IMR-90 (cell line): ENCODE data around the gene CDHR2. TPM values are rescaled to one million over a fixed set of nuclear protein-coding genes. Genes with fewer than 3 reads are reported as not detected.

Experiments
- ATAC-seq: fragments of 200-7000 bp; cut with Tn5 transposase; 2 replicates; pipeline ENCODE4 v1.9.1; 2020; ENCODE audit warnings: low read depth, mild to moderate bottlenecking, moderate library complexity
- BruUV-seq: library from RNA; stranded (reverse); fragments of 400-500 nt; replicated peaks from 2 replicates; lab custom pipeline; 2021; lab: Mats Ljungman, UMichigan
- CTCF ChIA-PET: fragments of 300-600 bp; formaldehyde crosslinking; extraction: SDS; loops from one replicate; lab custom pipeline; 2021; ENCODE audit warnings: antibody characterized with exemption; lab: Yijun Ruan, JAX
- POLR2A ChIA-PET: fragments of 300-600 bp; sonication (Branson Sonifier 250); formaldehyde crosslinking; loops from one replicate; lab custom pipeline; 2022; ENCODE audit warnings: antibody characterized with exemption; ENCODE audit not compliant: unreplicated experiment; lab: Charles Lee
- DNase-seq: peaks from one replicate; pipeline ENCODE4 v3.0.0; 2013
- H2AFZ ChIP-seq: replicated peaks from 2 replicates; pipeline ENCODE3; 2013; ENCODE audit warnings: low read length, mild to moderate bottlenecking; ENCODE audit not compliant: poor library complexity
- H2AK5ac ChIP-seq: 2 replicates; pipeline ENCODE4 v1.6.1; 2013; ENCODE audit warnings: low read depth, low read length, inconsistent platforms
- H2AK9ac ChIP-seq: replicated peaks from 2 replicates; pipeline ENCODE3; 2013; ENCODE audit warnings: mild to moderate bottlenecking, low read depth, low read length, moderate library complexity; ENCODE audit not compliant: poor library complexity
- H2BK120ac ChIP-seq: 2 replicates; pipeline ENCODE4 v1.6.1; 2013; ENCODE audit warnings: low read depth, low read length, inconsistent platforms
- H2BK15ac ChIP-seq: 3 replicates; pipeline ENCODE4 v1.6.1; 2013; ENCODE audit warnings: low read depth, low read length, inconsistent platforms
- H2BK20ac ChIP-seq: 2 replicates; pipeline ENCODE4 v1.6.1; 2013; ENCODE audit warnings: low read depth, mild to moderate bottlenecking, inconsistent platforms, low read length, moderate library complexity
- H2BK5ac ChIP-seq: 2 replicates; pipeline ENCODE4 v1.6.1; 2013; ENCODE audit warnings: mild to moderate bottlenecking, low read depth, low read length, inconsistent platforms; ENCODE audit not compliant: poor library complexity, severe bottlenecking
- H3K14ac ChIP-seq: replicated peaks from 2 replicates; pipeline ENCODE4 v1.6.1; 2013; ENCODE audit warnings: low read depth, low read length, inconsistent platforms
- H3K18ac ChIP-seq: 2 replicates; pipeline ENCODE4 v1.6.1; 2013; ENCODE audit warnings: low read depth, low read length, control low read depth
- H3K23ac ChIP-seq: 2 replicates; pipeline ENCODE4 v1.6.1; 2013; ENCODE audit warnings: low read depth, low read length, inconsistent platforms
- H3K27ac ChIP-seq: 2 replicates; pipeline ENCODE4 v1.5.1; 2013; ENCODE audit warnings: mild to moderate bottlenecking, control low read depth, low read length; ENCODE audit not compliant: insufficient read depth
- H3K27me3 ChIP-seq: 2 replicates; pipeline ENCODE4 v1.6.1; 2013; ENCODE audit warnings: low read length; ENCODE audit not compliant: control insufficient read depth, insufficient read depth
- H3K36me3 ChIP-seq: 2 replicates; pipeline ENCODE4 v1.6.1; 2013; ENCODE audit warnings: low read length, mixed read lengths; ENCODE audit not compliant: control insufficient read depth, insufficient read depth
- H3K4ac ChIP-seq: 2 replicates; pipeline ENCODE4 v1.6.1; 2013; ENCODE audit warnings: low read depth, low read length, inconsistent platforms
- H3K4me1 ChIP-seq: 2 replicates; pipeline ENCODE4 v1.6.1; 2013; ENCODE audit warnings: low read length, mixed read lengths; ENCODE audit not compliant: control insufficient read depth, insufficient read depth
- H3K4me2 ChIP-seq: 2 replicates; pipeline ENCODE4 v1.6.1; 2013; ENCODE audit warnings: low read depth, mild to moderate bottlenecking, control low read depth, low read length, moderate library complexity
- H3K4me3 ChIP-seq: 2 replicates; pipeline ENCODE4 v1.5.1; 2013; ENCODE audit warnings: low read depth, mild to moderate bottlenecking, control low read depth, low read length, moderate library complexity; ENCODE audit not compliant: insufficient read depth
- H3K56ac ChIP-seq: 2 replicates; pipeline ENCODE4 v1.6.1; 2013; ENCODE audit warnings: low read length, inconsistent platforms; ENCODE audit not compliant: insufficient read depth; ENCODE audit errors: extremely low read depth
- H3K79me1 ChIP-seq, 2 experiments: 2 replicates each; pipeline ENCODE4 v1.6.1; 2013; ENCODE audit warnings: low read length in 2 of 2, inconsistent platforms in 1 of 2, low read depth in 1 of 2
- H3K9ac ChIP-seq: 2 replicates; pipeline ENCODE4 v1.6.1; 2013; ENCODE audit warnings: low read depth, low read length, control low read depth
- H3K9me1 ChIP-seq: 2 replicates; pipeline ENCODE4 v1.6.1; 2013; ENCODE audit warnings: low read length, inconsistent platforms; ENCODE audit not compliant: insufficient read depth
- H3K9me3 ChIP-seq: 2 replicates; pipeline ENCODE4 v1.6.1; 2013; ENCODE audit warnings: low read length; ENCODE audit not compliant: control insufficient read depth, insufficient read depth
- H4K20me1 ChIP-seq: 2 replicates; pipeline ENCODE4 v1.6.1; 2013; ENCODE audit warnings: low read length, inconsistent platforms; ENCODE audit not compliant: insufficient read depth
- H4K5ac ChIP-seq: 2 replicates; pipeline ENCODE4 v1.6.1; 2013; ENCODE audit warnings: mild to moderate bottlenecking, low read depth, low read length, control low read depth
- H4K8ac ChIP-seq, 2 experiments: 2 replicates each; pipeline ENCODE4 v1.6.1; 2013; ENCODE audit warnings: low read depth in 2 of 2, low read length in 2 of 2, control low read depth in 1 of 2, inconsistent platforms in 1 of 2
- H4K91ac ChIP-seq: 2 replicates; pipeline ENCODE4 v1.6.1; 2013; ENCODE audit warnings: low read depth, low read length, inconsistent platforms; ENCODE audit not compliant: insufficient read depth
- BHLHE40 ChIP-seq: fragments of 150-350 bp; IDR thresholded peaks from 2 replicates; pipeline ENCODE4 v1.6.1; 2016; ENCODE audit warnings: mild to moderate bottlenecking, low read depth, low read length
- CEBPB ChIP-seq: IDR thresholded peaks from 2 replicates; pipeline ENCODE4 v1.6.1; 2012; ENCODE audit warnings: low read depth, low read length, improper control_type of control experiment
- MAZ ChIP-seq: IDR thresholded peaks from 2 replicates; pipeline ENCODE4 v1.6.1; 2012; ENCODE audit warnings: low read depth, mild to moderate bottlenecking, low read length, improper control_type of control experiment, moderate library complexity, borderline replicate concordance
- WGBS, 2 experiments: methylation state at CpG; one replicate each; pipeline versions ENCODE4 v1.1.5 to v1.1.7; 2013; ENCODE audit warnings: missing lambda C conversion rate in 2 of 2; ENCODE audit not compliant: insufficient read length in 1 of 2; ENCODE audit errors: extremely low coverage in 2 of 2; 5-methylcytosine and 5-hydroxymethylcytosine counted together
- dilution Hi-C: fragments of 300-500 bp; cut with HindIII; formaldehyde crosslinking; loops from one replicate; pipeline ENCODE4 v1.14.3; 2018; ENCODE audit warnings: low sequenced_read_pairs; ENCODE audit not compliant: unreplicated experiment
- in situ Hi-C: fragments of 300-500 bp; cut with MboI; formaldehyde crosslinking; loops from 3 replicates; pipeline ENCODE4 v1.14.3; 2019; ENCODE audit warnings: low sequenced_read_pairs, inconsistent platforms, mixed read lengths
- intact Hi-C: fragments of 100-400 bp; cut with micrococcal nuclease; formaldehyde crosslinking; loops from 2 replicates; pipeline ENCODE4 v1.10.0; 2022
- polyA plus RNA-seq, 3 experiments: library from polyadenylated mRNA; depleted of rRNA; stranded (reverse); fragments of >200 nt; gene quantifications; 2 replicates each; pipeline ENCODE4 v1.2.3, GENCODE V29; 2012; ENCODE audit warnings: low replicate concordance in 1 of 3
- total RNA-seq: library from RNA; depleted of rRNA; stranded (reverse); fragments of >200 nt; gene quantifications from 2 replicates; pipeline ENCODE4 v1.2.3, GENCODE V29; 2012
- TF ChIP-seq, protein P1 (sequence below): conservative IDR thresholded peaks from 2 replicates; pipeline ENCODE4 v1.5.1; 2012; ENCODE audit warnings: mild to moderate bottlenecking, low read depth, low read length, improper control_type of control experiment

CDHR2 gene
- total and polyA plus RNA-seq, 2 of the 4 experiments (the other 2 are of a cell fraction) = not detected

- intact Hi-C loops = no loop called here
- dilution Hi-C loops = no loop called here
These were observed 10.2 kb upstream of the CDHR2 start for GRCh38 chr5:176538989-176539384.

More at GRCh38 chr5:176538989-176539384, 10.2 kb upstream of the CDHR2 start:
- no peak overlapping the region for H4K8ac ChIP-seq
- no peak overlapping the region for H2BK20ac ChIP-seq
- WGBS, 2 experiments = no CpG with 5 or more reads among the region's 5 CpGs
- no peak overlapping the region for H3K18ac ChIP-seq
- no peak overlapping the region for H3K27ac ChIP-seq
- H3K4me3 ChIP-seq = no peak overlapping the region
- peaks cover 18 to 24% of the 10 kb centered on the region in 2 experiments for H3K79me1 ChIP-seq
- DNase-seq (no peak), ATAC-seq (no peak)
- H3K4ac ChIP-seq = no peak overlapping the region
- no peak overlapping the region; the same call in 1 of the 2 replicates for H3K14ac ChIP-seq
- TF ChIP-seq BHLHE40 = no peak
- TF ChIP-seq CEBPB = no peak
- TF ChIP-seq, protein P1, sequence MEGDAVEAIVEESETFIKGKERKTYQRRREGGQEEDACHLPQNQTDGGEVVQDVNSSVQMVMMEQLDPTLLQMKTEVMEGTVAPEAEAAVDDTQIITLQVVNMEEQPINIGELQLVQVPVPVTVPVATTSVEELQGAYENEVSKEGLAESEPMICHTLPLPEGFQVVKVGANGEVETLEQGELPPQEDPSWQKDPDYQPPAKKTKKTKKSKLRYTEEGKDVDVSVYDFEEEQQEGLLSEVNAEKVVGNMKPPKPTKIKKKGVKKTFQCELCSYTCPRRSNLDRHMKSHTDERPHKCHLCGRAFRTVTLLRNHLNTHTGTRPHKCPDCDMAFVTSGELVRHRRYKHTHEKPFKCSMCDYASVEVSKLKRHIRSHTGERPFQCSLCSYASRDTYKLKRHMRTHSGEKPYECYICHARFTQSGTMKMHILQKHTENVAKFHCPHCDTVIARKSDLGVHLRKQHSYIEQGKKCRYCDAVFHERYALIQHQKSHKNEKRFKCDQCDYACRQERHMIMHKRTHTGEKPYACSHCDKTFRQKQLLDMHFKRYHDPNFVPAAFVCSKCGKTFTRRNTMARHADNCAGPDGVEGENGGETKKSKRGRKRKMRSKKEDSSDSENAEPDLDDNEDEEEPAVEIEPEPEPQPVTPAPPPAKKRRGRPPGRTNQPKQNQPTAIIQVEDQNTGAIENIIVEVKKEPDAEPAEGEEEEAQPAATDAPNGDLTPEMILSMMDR = no peak
- no peak for TF ChIP-seq MAZ
- H3K4me1 ChIP-seq = peaks cover 25% of the 10 kb centered on the region
- H4K20me1 ChIP-seq = peaks cover 16% of the 10 kb centered on the region
- H2BK5ac ChIP-seq = no peak overlapping the region
- H2BK15ac ChIP-seq = no peak overlapping the region
- no TSS peak for BruUV-seq
- H3K4me2 ChIP-seq = no peak overlapping the region
- ChIA-PET CTCF (interaction anchor here (1.1 to 1.2 kb wide), 2 partner anchors 55 to 91 kb away, joined by 3 to 4 read pairs; no protein-coding TSS in a partner anchor), POLR2A (no interaction called here)
- no peak overlapping the region for H2AK9ac ChIP-seq
- no peak overlapping the region for H4K91ac ChIP-seq
- no peak overlapping the region for H3K9ac ChIP-seq
- no peak overlapping the region for H2BK120ac ChIP-seq
- no peak overlapping the region for H4K5ac ChIP-seq
- H3K9me3 ChIP-seq = no peaks in the 10 kb centered on the region
- 0 out of 2 replicates have a peak, but pooled peaks cover 1% of the 10 kb centered on the region for H3K36me3 ChIP-seq
- H3K27me3 ChIP-seq = no peaks in the 10 kb centered on the region
- no peak overlapping the region for H3K23ac ChIP-seq
- H3K9me1 ChIP-seq = 0 out of 2 replicates have a peak, but pooled peaks cover 10% of the 10 kb centered on the region
- H2AK5ac ChIP-seq = no peak overlapping the region
- in situ Hi-C loops = no loop called here
- no peak overlapping the region for H3K56ac ChIP-seq
- no peak overlapping the region for H2AFZ ChIP-seq
